Activated CD8-positive, alpha-beta memory T cell treated with anti-CD3 and anti-CD28 coated beads for 4 hours (primary cell): Measurements from ENCODE around the gene GTF3C2.
"Not testable (repeated sequence)": the region's sequence is repeated elsewhere in the genome, so short reads cannot be mapped to it uniquely, and the experiment has no call there.

Source experiments
- DNase-seq, 2 donors: peaks; one replicate each; pipeline ENCODE4 v3.0.0-alpha.2; 2020; ENCODE audit warnings: low read depth in 2 of 2

Gene GTF3C2

GRCh38 chr2:27300606-27301005 is 56.0 kb downstream of the GTF3C2 start:
- DNase-seq = not testable (repeated sequence)

- DNase-seq = no peak
Observed at GRCh38 chr2:27298391-27299080, 58.0 kb downstream of the GTF3C2 start.

GRCh38 chr2:27297195-27297594 is 59.4 kb downstream of the GTF3C2 start:
- no peak for DNase-seq

- no peak for DNase-seq
Observed at GRCh38 chr2:27296481-27296880, 60.1 kb downstream of the GTF3C2 start.

GRCh38 chr2:27294928-27295327 is 61.6 kb downstream of the GTF3C2 start:
- no peak for DNase-seq

GRCh38 chr2:27291865-27292264 is 64.7 kb downstream of the GTF3C2 start:
- DNase-seq = no peak

- DNase-seq = no peak
Observed at GRCh38 chr2:27290549-27290948, 66.0 kb downstream of the GTF3C2 start.

- no peak for DNase-seq
Observed at GRCh38 chr2:27288610-27289009, 68.0 kb downstream of the GTF3C2 start.

- DNase-seq = no peak
Observed at GRCh38 chr2:27285481-27285880, 71.1 kb downstream of the GTF3C2 start.

GRCh38 chr2:27284996-27285395 is 71.6 kb downstream of the GTF3C2 start:
- no peak for DNase-seq

- no peak for DNase-seq
Observed at GRCh38 chr2:27282892-27283291, 73.7 kb downstream of the GTF3C2 start.

- no peak for DNase-seq
Observed at GRCh38 chr2:27281855-27282559, 74.6 kb downstream of the GTF3C2 start, which contains the start of gene TRIM54. Gene TRIM54, plus strand, starts transcription at chr2:27282429. Its CDS starts 303 bp downstream, at chr2:27282732.

GRCh38 chr2:27281442-27281841 is 75.1 kb downstream of the GTF3C2 start:
- no peak for DNase-seq

- no peak for DNase-seq
Observed at GRCh38 chr2:27280826-27281225, 75.7 kb downstream of the GTF3C2 start.

GRCh38 chr2:27278010-27278409 is 78.6 kb downstream of the GTF3C2 start:
- DNase-seq = no peak
